ENCODE results near the gene MIF4GD. TPM values are rescaled to one million over a fixed set of nuclear protein-coding genes. Genes with fewer than 3 reads are reported as not detected.

Gene MIF4GD
- total and polyA plus RNA-seq, 9 of the 15 experiments (the other 6 are each of a cell fraction or from before 2014, with no cell fraction given) = 11.8 to 63.8 (median 28.1) TPM

DNA sequence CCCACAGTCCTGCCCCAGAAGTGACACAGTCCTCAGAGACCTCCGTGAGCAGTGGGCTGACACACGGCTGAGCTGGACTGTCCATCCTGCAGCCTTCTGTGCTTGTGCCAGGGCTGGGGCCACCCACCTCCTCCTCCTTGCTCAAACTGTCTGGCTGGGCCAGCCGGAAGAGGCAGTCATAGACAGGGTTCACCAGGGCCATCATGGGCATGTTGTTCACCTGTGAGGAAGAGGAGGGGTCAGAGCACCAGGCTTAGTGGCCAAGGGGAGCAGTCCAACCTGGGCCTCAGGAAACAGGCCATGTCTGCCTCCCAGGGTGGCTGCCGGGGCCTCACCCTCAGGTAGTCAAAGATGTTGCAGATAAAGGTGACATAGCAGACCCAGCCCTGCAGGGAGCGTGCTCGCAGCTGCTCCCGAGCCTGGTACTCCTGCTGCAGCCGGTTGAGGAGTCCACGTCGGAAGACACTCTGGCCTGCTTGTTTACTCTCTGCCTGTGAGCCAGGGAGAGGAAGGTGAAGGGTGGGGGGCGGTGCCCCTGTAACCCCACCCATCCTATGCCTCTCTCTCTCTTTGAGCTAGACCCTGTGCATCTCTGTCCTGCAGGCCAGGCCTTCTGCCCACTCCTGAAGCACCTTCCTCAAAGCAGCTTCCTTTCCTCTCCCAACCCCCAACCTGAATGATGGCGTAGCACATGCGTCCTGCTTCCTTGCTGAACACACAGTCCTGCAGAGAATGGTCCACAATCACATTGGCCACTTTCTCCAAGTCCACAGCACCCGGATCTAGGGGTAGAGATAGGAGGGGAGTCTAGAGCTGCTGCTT lies 3.4 kb downstream of the MIF4GD start (continued):
- TF ChIP-seq ZNF778 (CRISPR knock-in tag; IDR thresholded peaks at IDR 0.05) (no peak), RFX5 (IDR thresholded peaks at IDR 0.05; ENCODE audit: low read depth, low read length) (no peak), CREBBP (IDR thresholded peaks at IDR 0.05; ENCODE audit: low read depth, low read length) (no peak), FOS (IDR thresholded peaks at IDR 0.05; ENCODE audit: extremely low read depth, insufficient read length) (no peak), MAFG (tag; conservative IDR thresholded peaks at IDR 0.05) (no peak), GATA2 (CRISPR knock-in tag; IDR thresholded peaks at IDR 0.05) (peak; percentile 93), DDX20 (tag; IDR thresholded peaks at IDR 0.05; ENCODE audit: low read depth) (no peak), ZBTB7A (IDR thresholded peaks at IDR 0.05; ENCODE audit: borderline replicate concordance, control insufficient read depth, low read depth, low read length) (peak; percentile 32; the same call in 1 of the 2 replicates), C11orf30 (IDR thresholded peaks at IDR 0.05; ENCODE audit: low read depth) (no peak), HCFC1 (IDR thresholded peaks at IDR 0.05; ENCODE audit: low read depth, low read length) (no peak), ZNF146 (CRISPR knock-in tag; IDR thresholded peaks at IDR 0.05; ENCODE audit: unreplicated experiment) (no peak), ZNF561 (CRISPR knock-in tag; conservative IDR thresholded peaks at IDR 0.05) (no peak), HDAC2 (IDR thresholded peaks at IDR 0.05) (no peak)
- TF ChIP-seq, protein P1, sequence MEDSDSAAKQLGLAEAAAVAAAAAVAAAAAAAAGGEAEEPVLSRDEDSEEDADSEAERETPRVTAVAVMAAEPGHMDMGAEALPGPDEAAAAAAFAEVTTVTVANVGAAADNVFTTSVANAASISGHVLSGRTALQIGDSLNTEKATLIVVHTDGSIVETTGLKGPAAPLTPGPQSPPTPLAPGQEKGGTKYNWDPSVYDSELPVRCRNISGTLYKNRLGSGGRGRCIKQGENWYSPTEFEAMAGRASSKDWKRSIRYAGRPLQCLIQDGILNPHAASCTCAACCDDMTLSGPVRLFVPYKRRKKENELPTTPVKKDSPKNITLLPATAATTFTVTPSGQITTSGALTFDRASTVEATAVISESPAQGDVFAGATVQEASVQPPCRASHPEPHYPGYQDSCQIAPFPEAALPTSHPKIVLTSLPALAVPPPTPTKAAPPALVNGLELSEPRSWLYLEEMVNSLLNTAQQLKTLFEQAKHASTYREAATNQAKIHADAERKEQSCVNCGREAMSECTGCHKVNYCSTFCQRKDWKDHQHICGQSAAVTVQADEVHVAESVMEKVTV (CRISPR knock-in tag; IDR thresholded peaks at IDR 0.05) = no peak
- TF ChIP-seq, protein P2, sequence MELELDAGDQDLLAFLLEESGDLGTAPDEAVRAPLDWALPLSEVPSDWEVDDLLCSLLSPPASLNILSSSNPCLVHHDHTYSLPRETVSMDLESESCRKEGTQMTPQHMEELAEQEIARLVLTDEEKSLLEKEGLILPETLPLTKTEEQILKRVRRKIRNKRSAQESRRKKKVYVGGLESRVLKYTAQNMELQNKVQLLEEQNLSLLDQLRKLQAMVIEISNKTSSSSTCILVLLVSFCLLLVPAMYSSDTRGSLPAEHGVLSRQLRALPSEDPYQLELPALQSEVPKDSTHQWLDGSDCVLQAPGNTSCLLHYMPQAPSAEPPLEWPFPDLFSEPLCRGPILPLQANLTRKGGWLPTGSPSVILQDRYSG (tag; conservative IDR thresholded peaks at IDR 0.05; ENCODE audit: low read depth) = no peak
- TF ChIP-seq, protein P3, sequence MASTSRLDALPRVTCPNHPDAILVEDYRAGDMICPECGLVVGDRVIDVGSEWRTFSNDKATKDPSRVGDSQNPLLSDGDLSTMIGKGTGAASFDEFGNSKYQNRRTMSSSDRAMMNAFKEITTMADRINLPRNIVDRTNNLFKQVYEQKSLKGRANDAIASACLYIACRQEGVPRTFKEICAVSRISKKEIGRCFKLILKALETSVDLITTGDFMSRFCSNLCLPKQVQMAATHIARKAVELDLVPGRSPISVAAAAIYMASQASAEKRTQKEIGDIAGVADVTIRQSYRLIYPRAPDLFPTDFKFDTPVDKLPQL (IDR thresholded peaks at IDR 0.05; ENCODE audit: extremely low read depth, insufficient read length) = no peak
- TF ChIP-seq, protein P4, sequence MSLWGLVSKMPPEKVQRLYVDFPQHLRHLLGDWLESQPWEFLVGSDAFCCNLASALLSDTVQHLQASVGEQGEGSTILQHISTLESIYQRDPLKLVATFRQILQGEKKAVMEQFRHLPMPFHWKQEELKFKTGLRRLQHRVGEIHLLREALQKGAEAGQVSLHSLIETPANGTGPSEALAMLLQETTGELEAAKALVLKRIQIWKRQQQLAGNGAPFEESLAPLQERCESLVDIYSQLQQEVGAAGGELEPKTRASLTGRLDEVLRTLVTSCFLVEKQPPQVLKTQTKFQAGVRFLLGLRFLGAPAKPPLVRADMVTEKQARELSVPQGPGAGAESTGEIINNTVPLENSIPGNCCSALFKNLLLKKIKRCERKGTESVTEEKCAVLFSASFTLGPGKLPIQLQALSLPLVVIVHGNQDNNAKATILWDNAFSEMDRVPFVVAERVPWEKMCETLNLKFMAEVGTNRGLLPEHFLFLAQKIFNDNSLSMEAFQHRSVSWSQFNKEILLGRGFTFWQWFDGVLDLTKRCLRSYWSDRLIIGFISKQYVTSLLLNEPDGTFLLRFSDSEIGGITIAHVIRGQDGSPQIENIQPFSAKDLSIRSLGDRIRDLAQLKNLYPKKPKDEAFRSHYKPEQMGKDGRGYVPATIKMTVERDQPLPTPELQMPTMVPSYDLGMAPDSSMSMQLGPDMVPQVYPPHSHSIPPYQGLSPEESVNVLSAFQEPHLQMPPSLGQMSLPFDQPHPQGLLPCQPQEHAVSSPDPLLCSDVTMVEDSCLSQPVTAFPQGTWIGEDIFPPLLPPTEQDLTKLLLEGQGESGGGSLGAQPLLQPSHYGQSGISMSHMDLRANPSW (CRISPR knock-in tag; IDR thresholded peaks at IDR 0.05) = peak; percentile 68; the same call in 1 of the 2 replicates
- TF ChIP-seq, protein P5, sequence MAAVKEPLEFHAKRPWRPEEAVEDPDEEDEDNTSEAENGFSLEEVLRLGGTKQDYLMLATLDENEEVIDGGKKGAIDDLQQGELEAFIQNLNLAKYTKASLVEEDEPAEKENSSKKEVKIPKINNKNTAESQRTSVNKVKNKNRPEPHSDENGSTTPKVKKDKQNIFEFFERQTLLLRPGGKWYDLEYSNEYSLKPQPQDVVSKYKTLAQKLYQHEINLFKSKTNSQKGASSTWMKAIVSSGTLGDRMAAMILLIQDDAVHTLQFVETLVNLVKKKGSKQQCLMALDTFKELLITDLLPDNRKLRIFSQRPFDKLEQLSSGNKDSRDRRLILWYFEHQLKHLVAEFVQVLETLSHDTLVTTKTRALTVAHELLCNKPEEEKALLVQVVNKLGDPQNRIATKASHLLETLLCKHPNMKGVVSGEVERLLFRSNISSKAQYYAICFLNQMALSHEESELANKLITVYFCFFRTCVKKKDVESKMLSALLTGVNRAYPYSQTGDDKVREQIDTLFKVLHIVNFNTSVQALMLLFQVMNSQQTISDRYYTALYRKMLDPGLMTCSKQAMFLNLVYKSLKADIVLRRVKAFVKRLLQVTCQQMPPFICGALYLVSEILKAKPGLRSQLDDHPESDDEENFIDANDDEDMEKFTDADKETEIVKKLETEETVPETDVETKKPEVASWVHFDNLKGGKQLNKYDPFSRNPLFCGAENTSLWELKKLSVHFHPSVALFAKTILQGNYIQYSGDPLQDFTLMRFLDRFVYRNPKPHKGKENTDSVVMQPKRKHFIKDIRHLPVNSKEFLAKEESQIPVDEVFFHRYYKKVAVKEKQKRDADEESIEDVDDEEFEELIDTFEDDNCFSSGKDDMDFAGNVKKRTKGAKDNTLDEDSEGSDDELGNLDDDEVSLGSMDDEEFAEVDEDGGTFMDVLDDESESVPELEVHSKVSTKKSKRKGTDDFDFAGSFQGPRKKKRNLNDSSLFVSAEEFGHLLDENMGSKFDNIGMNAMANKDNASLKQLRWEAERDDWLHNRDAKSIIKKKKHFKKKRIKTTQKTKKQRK (IDR thresholded peaks at IDR 0.05; ENCODE audit: borderline replicate concordance, low read depth, low read length) = no peak

Data from K562 (cell line).